Stomach (tissue), 4 donors: ENCODE data around the gene SCAMP1.

Source experiments
- CTCF ChIP-seq, 7 experiments: fragments of 450-650 bp in 4 of 7; fragments of 200-600 bp in 3 of 7; sonication (generic) in 3 of 7; IDR thresholded peaks; one replicate each; pipeline ENCODE4 v1.5.1; 2016 to 2019; ENCODE audit warnings: antibody characterized with exemption in 7 of 7, control low read depth in 2 of 7, mild to moderate bottlenecking in 1 of 7
- POLR2A ChIP-seq, 4 donors: fragments of 450-650 bp; IDR thresholded peaks; one replicate each; pipeline ENCODE4 v1.6.1; 2016; ENCODE audit warnings: antibody characterized with exemption in 4 of 4, control low read depth in 2 of 4, mild to moderate bottlenecking in 1 of 4, moderate library complexity in 1 of 4
- POLR2AphosphoS5 ChIP-seq, 3 donors: sonication (generic); formaldehyde crosslinking; IDR thresholded peaks; one replicate each; pipeline ENCODE4 v1.6.1; 2016; ENCODE audit warnings: antibody characterized with exemption in 3 of 3

- TF ChIP-seq CTCF (IDR thresholded peaks at IDR 0.05) (no peak), POLR2A (IDR thresholded peaks at IDR 0.05) (no peak), POLR2AphosphoS5 (IDR thresholded peaks at IDR 0.05) (no peak)
Measured at GRCh38 chr5:78339617-78340436, 20.6 kb upstream of the SCAMP1 start.
